ENCODE results near the gene VGLL1.

The VGLL1 gene

GRCh38 chrX:136582624-136583023, 50.6 kb downstream of the VGLL1 start:
- no peak for DNase-seq
- no peak for TF ChIP-seq CTCF (IDR thresholded peaks at IDR 0.05)
- Histone ChIP-seq H3K9me3 (no peaks in the 10 kb centered on the region), H3K27me3 (no peaks in the 10 kb centered on the region), H3K36me3 (no peaks in the 10 kb centered on the region), H3K4me1 (no peaks in the 10 kb centered on the region), H3K4me3 (no peak overlapping the region), H3K27ac (no peak overlapping the region)
- intact Hi-C loops (cut with DNase I; ENCODE audit: low total_unique reads), result no loop called here

DNA sequence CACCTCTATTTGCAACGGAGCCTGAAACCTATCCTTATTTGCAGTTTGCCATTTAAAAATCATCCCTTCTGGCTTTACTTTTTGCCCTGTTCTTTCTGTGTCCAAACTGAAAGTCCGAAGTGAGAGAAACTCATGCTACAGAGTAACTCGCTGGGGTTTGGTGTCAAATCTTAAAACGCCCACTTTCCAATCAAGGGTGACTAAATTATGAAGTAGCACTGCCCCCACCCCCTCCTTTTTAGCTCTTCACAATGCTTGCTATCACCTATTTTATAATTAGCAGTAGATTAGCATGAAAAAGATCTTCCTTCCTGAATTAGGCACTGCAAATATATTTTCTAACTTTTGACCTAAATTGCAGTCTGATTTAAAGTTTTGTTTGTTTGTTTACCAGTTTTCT, 52.5 kb downstream of the VGLL1 start:
- H3K27ac ChIP-seq, result no peak overlapping the region
- no peaks in the 10 kb centered on the region for H3K27me3 ChIP-seq
- no peak for TF ChIP-seq CTCF (IDR thresholded peaks at IDR 0.05)
- H3K4me1 ChIP-seq, result no peaks in the 10 kb centered on the region
- intact Hi-C loops (cut with DNase I; ENCODE audit: low total_unique reads), result no loop called here
- no peaks in the 10 kb centered on the region for H3K9me3 ChIP-seq
- DNase-seq, result no peak
- H3K4me3 ChIP-seq, result no peak overlapping the region
- no peaks in the 10 kb centered on the region for H3K36me3 ChIP-seq

DNA sequence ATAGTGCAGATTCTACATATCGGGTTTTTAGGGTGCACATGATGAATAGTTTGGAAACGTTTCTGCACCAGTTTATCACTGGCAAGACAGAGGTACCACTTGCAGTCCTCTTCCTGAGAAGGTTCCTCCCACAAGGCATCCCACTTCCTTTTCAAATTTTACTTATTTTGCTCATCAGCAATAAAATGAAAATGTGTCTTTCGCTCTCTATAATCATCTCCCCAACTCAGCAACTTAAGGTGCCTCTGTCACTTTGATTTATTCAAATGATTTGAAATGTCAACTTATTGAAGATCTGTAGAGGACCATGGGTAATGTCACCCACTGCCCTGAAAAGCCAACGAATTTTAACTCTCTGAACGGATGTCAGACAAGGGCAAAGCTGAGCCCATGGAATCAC, 53.2 kb downstream of the VGLL1 start:
- Histone ChIP-seq H3K4me1 (no peaks in the 10 kb centered on the region), H3K27me3 (no peaks in the 10 kb centered on the region), H3K36me3 (no peaks in the 10 kb centered on the region), H3K9me3 (no peaks in the 10 kb centered on the region), H3K4me3 (no peak overlapping the region), H3K27ac (no peak overlapping the region)
- no peak for DNase-seq
- intact Hi-C loops (cut with DNase I; ENCODE audit: low total_unique reads), result no loop called here
- no peak for TF ChIP-seq CTCF (IDR thresholded peaks at IDR 0.05)

DNA sequence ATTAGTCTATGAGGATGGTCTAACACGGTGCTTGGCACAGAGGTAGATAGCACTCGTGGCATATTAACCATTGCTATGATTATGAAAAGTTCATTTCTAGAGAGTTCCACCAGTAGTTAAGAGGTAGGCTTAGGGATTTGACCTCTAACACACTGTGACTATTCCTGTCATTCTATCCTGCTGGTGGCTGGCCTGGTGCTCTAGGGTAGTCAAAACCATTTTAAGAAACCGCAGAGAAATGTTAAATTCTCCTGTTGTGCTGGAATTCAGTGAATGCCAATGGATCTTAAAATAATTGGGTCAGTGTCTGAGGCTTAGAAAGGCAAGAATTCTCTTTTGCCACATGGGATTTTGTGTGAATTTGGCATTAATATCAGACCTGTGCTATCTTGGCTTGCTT, 53.9 kb downstream of the VGLL1 start:
- no peak for DNase-seq
- intact Hi-C loops (cut with DNase I; ENCODE audit: low total_unique reads), result no loop called here
- TF ChIP-seq CTCF (IDR thresholded peaks at IDR 0.05), result no peak
- Histone ChIP-seq H3K4me3 (no peak overlapping the region), H3K4me1 (no peaks in the 10 kb centered on the region), H3K36me3 (no peaks in the 10 kb centered on the region), H3K9me3 (no peaks in the 10 kb centered on the region), H3K27ac (no peak overlapping the region), H3K27me3 (no peaks in the 10 kb centered on the region)

- no peaks in the 10 kb centered on the region for H3K4me1 ChIP-seq
- no peak for DNase-seq
- H3K27ac ChIP-seq, result no peak overlapping the region
- no peaks in the 10 kb centered on the region for H3K36me3 ChIP-seq
- H3K4me3 ChIP-seq, result no peak overlapping the region
- no peak for TF ChIP-seq CTCF (IDR thresholded peaks at IDR 0.05)
- intact Hi-C loops (cut with DNase I; ENCODE audit: low total_unique reads), result no loop called here
- no peaks in the 10 kb centered on the region for H3K9me3 ChIP-seq
- no peaks in the 10 kb centered on the region for H3K27me3 ChIP-seq
Measured at GRCh38 chrX:136586386-136586785, 54.4 kb downstream of the VGLL1 start.

DNA sequence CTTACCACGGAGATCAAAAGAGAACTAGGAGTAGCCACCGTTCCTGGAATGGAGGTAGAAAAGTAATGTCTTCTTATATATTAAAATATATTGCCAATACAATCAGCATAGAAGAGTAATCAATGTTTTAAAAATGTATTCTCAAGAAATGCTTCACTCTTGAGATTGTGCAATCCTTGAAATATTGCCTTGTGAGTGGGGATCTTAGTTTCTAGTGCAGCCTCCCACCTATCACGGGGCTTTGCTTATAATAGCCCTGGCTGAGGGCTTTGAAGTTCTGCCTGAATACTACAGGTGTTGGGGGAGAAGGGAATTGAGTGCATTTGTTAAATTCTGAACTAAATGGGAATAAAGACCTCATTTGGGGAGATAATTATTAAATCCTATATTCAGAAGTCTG, 55.5 kb downstream of the VGLL1 start:
- Histone ChIP-seq H3K27ac (no peak overlapping the region), H3K4me1 (no peaks in the 10 kb centered on the region), H3K4me3 (no peak overlapping the region), H3K27me3 (no peaks in the 10 kb centered on the region), H3K9me3 (no peaks in the 10 kb centered on the region), H3K36me3 (no peaks in the 10 kb centered on the region)
- no peak for TF ChIP-seq CTCF (IDR thresholded peaks at IDR 0.05)
- intact Hi-C loops (cut with DNase I; ENCODE audit: low total_unique reads), result no loop called here
- DNase-seq, result no peak
